Lower leg skin (tissue), 4 donors: ENCODE measurements around the gene SLITRK6. TPM values are rescaled to one million over a fixed set of nuclear protein-coding genes. Genes with fewer than 3 reads are reported as not detected.
"Not testable (repeated sequence)": the region's sequence is repeated elsewhere in the genome, so short reads cannot be mapped to it uniquely, and the experiment has no call there.

Source experiments
- DNase-seq, 2 donors: peaks; one replicate each; pipeline ENCODE4 v3.0.0-alpha.2; 2019; ENCODE audit warnings: low spot score in 2 of 2
- H3K4me3 ChIP-seq: fragments of 200-600 bp; sonication (generic); 2 replicates; pipeline ENCODE4 v1.5.1; 2017; ENCODE audit warnings: mild to moderate bottlenecking, low read depth; ENCODE audit not compliant: poor library complexity, severe bottlenecking
- POLR2A ChIP-seq, 2 donors: fragments of 450-650 bp; IDR thresholded peaks; one replicate each; pipeline ENCODE4 v1.6.1; 2016 to 2017; ENCODE audit warnings: antibody characterized with exemption in 2 of 2, mild to moderate bottlenecking in 1 of 2, moderate library complexity in 1 of 2
- WGBS, 2 donors: methylation state at CpG; one replicate each; pipeline ENCODE4 v1.1.5; 2018; 5-methylcytosine and 5-hydroxymethylcytosine counted together
- intact Hi-C: fragments of 100-400 bp; cut with DNase I; formaldehyde crosslinking; loops from one replicate; pipeline ENCODE4 v1.15.0; 2023; ENCODE audit warnings: low total_unique reads
- total RNA-seq, 4 donors: library from RNA; depleted of rRNA; stranded (reverse); fragments of >200 nt; gene quantifications; one replicate each; pipeline ENCODE4 v1.1.0, GENCODE V29; 2016
- TF ChIP-seq, protein P1 (sequence below), 3 donors: fragments of 450-650 bp; IDR thresholded peaks; one replicate each; pipeline ENCODE4 v1.5.1; 2016; ENCODE audit warnings: antibody characterized with exemption in 3 of 3, mild to moderate bottlenecking in 3 of 3, moderate library complexity in 2 of 3

SLITRK6 gene
- total RNA-seq, 4 donors from 2014 or later = 4.7 to 12.2 (median 7.6) TPM

- no peak overlapping the region for H3K4me3 ChIP-seq
- no peak for DNase-seq
- TF ChIP-seq POLR2A (IDR thresholded peaks at IDR 0.05) = no peak
- TF ChIP-seq, protein P1, sequence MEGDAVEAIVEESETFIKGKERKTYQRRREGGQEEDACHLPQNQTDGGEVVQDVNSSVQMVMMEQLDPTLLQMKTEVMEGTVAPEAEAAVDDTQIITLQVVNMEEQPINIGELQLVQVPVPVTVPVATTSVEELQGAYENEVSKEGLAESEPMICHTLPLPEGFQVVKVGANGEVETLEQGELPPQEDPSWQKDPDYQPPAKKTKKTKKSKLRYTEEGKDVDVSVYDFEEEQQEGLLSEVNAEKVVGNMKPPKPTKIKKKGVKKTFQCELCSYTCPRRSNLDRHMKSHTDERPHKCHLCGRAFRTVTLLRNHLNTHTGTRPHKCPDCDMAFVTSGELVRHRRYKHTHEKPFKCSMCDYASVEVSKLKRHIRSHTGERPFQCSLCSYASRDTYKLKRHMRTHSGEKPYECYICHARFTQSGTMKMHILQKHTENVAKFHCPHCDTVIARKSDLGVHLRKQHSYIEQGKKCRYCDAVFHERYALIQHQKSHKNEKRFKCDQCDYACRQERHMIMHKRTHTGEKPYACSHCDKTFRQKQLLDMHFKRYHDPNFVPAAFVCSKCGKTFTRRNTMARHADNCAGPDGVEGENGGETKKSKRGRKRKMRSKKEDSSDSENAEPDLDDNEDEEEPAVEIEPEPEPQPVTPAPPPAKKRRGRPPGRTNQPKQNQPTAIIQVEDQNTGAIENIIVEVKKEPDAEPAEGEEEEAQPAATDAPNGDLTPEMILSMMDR (IDR thresholded peaks at IDR 0.05) = no peak
- intact Hi-C loops = no loop called here
These were observed 30.3 kb downstream of the SLITRK6 start for GRCh38 chr13:85768946-85769345.

- DNase-seq = no peak
- no peak overlapping the region for H3K4me3 ChIP-seq
- TF ChIP-seq POLR2A (IDR thresholded peaks at IDR 0.05) = no peak
- TF ChIP-seq, protein P1 (IDR thresholded peaks at IDR 0.05) = no peak
- intact Hi-C loops = no loop called here
- WGBS, 2 donors = 84 to 86% methylated on average over 2 of the region's 2 CpGs
These were observed 44.1 kb downstream of the SLITRK6 start for GRCh38 chr13:85755123-85755522.

DNA sequence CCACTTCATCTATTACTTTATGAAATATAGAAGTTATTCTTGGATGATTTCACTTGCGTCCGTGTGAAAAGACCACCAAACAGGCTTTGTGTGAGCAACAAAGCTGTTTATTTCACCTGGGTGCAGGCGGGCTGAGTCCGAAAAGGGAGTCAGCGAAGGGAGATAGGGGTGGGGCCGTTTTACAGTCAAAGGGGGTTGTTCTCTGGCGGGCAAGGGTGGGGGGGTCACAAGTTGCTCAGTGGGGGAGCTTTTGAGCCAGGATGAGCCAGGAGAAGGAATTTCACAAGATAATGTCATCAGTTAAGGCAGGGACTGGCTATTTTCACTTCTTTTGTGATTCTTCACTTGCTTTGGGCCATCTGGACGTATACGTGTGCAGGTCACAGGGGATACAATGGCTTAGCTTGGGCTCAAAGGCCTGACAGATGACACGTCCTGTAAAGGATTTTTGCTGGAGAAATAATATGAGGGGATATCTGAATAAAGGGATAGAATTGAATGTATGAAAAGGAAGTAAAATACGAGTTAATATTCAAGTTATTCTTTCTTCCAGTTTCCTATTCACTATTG, 55.9 kb downstream of the SLITRK6 start:
- WGBS, 2 donors = 75 to 89% methylated on average over 11 of the region's 11 CpGs
- DNase-seq, H3K4me3 ChIP-seq, intact Hi-C loops: not testable (repeated sequence)
